ENCODE data around the gene CDK14. TPM values are rescaled to one million over a fixed set of nuclear protein-coding genes. Genes with fewer than 3 reads are reported as not detected.
A peak's percentile ranks its signal among the peaks of the same experiment; 100 is the strongest.

Gene CDK14
- total and polyA plus RNA-seq, 4 donors, result 60.9 to 126 (median 82.9) TPM

GRCh38 chr7:90686146-90686545 lies 90.0 kb downstream of the CDK14 start:
- no peaks in the 10 kb centered on the region for H3K36me3 ChIP-seq (ENCODE audit: control insufficient read depth, insufficient read depth, low read length)
- no peak for DNase-seq (ENCODE audit: low read depth in 4 of 6, low spot score in 6 of 6)
- WGBS (ENCODE audit: insufficient coverage), result no CpG with 5 or more reads among the region's 2 CpGs
- H3K27me3 ChIP-seq (ENCODE audit: control insufficient read depth, insufficient read depth, low read length), result no peaks in the 10 kb centered on the region
- no peaks in the 10 kb centered on the region for H3K9me3 ChIP-seq (ENCODE audit: control insufficient read depth, insufficient read depth, low read length)
- no peak overlapping the region for H3K27ac ChIP-seq (ENCODE audit: low read depth, low read length)
- peaks cover 2% of the 10 kb centered on the region for H3K4me1 ChIP-seq (ENCODE audit: control insufficient read depth, insufficient read depth, low read length)
- H3K4me3 ChIP-seq (ENCODE audit: low read depth, low read length), result no peak overlapping the region

- DNase-seq (ENCODE audit: low read depth in 4 of 6, low spot score in 6 of 6), result peak in 1 of 6 donors; percentile 47
- no peak overlapping the region for H3K4me3 ChIP-seq (ENCODE audit: low read depth, low read length)
- WGBS (ENCODE audit: insufficient coverage), result no CpG with 5 or more reads among the region's 1 CpG
- no peaks in the 10 kb centered on the region for H3K36me3 ChIP-seq (ENCODE audit: control insufficient read depth, insufficient read depth, low read length)
- no peaks in the 10 kb centered on the region for H3K4me1 ChIP-seq (ENCODE audit: control insufficient read depth, insufficient read depth, low read length)
- H3K27ac ChIP-seq (ENCODE audit: low read depth, low read length), result no peak overlapping the region
- H3K27me3 ChIP-seq (ENCODE audit: control insufficient read depth, insufficient read depth, low read length), result no peaks in the 10 kb centered on the region
- no peaks in the 10 kb centered on the region for H3K9me3 ChIP-seq (ENCODE audit: control insufficient read depth, insufficient read depth, low read length)
Observed at GRCh38 chr7:90688810-90689209, 92.7 kb downstream of the CDK14 start.

- no peaks in the 10 kb centered on the region for H3K9me3 ChIP-seq (ENCODE audit: control insufficient read depth, insufficient read depth, low read length)
- H3K4me1 ChIP-seq (ENCODE audit: control insufficient read depth, insufficient read depth, low read length), result no peaks in the 10 kb centered on the region
- no peak overlapping the region for H3K27ac ChIP-seq (ENCODE audit: low read depth, low read length)
- no peak overlapping the region for H3K4me3 ChIP-seq (ENCODE audit: low read depth, low read length)
- no peaks in the 10 kb centered on the region for H3K36me3 ChIP-seq (ENCODE audit: control insufficient read depth, insufficient read depth, low read length)
- no CpG with 5 or more reads among the region's 1 CpG for WGBS (ENCODE audit: insufficient coverage)
- DNase-seq (ENCODE audit: low read depth in 4 of 6, low spot score in 6 of 6), result peak in 1 of 6 donors; percentile 20
- no peaks in the 10 kb centered on the region for H3K27me3 ChIP-seq (ENCODE audit: control insufficient read depth, insufficient read depth, low read length)
Observed at GRCh38 chr7:90689260-90689659, 93.1 kb downstream of the CDK14 start.

GRCh38 chr7:90690159-90690858 lies 94.2 kb downstream of the CDK14 start:
- no peaks in the 10 kb centered on the region for H3K36me3 ChIP-seq (ENCODE audit: control insufficient read depth, insufficient read depth, low read length)
- DNase-seq (ENCODE audit: low read depth in 4 of 6, low spot score in 6 of 6), result no peak
- no peak overlapping the region for H3K4me3 ChIP-seq (ENCODE audit: low read depth, low read length)
- H3K27ac ChIP-seq (ENCODE audit: low read depth, low read length), result no peak overlapping the region
- no CpG with 5 or more reads among the region's 3 CpGs for WGBS (ENCODE audit: insufficient coverage)
- no peaks in the 10 kb centered on the region for H3K27me3 ChIP-seq (ENCODE audit: control insufficient read depth, insufficient read depth, low read length)
- no peaks in the 10 kb centered on the region for H3K4me1 ChIP-seq (ENCODE audit: control insufficient read depth, insufficient read depth, low read length)
- no peaks in the 10 kb centered on the region for H3K9me3 ChIP-seq (ENCODE audit: control insufficient read depth, insufficient read depth, low read length)

- WGBS (ENCODE audit: insufficient coverage), result no CpG with 5 or more reads among the region's 3 CpGs
- Histone ChIP-seq H3K27ac (ENCODE audit: low read depth, low read length) (no peak overlapping the region), H3K9me3 (ENCODE audit: control insufficient read depth, insufficient read depth, low read length) (no peaks in the 10 kb centered on the region), H3K4me1 (ENCODE audit: control insufficient read depth, insufficient read depth, low read length) (no peaks in the 10 kb centered on the region), H3K27me3 (ENCODE audit: control insufficient read depth, insufficient read depth, low read length) (no peaks in the 10 kb centered on the region), H3K36me3 (ENCODE audit: control insufficient read depth, insufficient read depth, low read length) (no peaks in the 10 kb centered on the region), H3K4me3 (ENCODE audit: low read depth, low read length) (no peak overlapping the region)
- no peak for DNase-seq (ENCODE audit: low read depth in 4 of 6, low spot score in 6 of 6)
Observed at GRCh38 chr7:90692396-90692795, 96.3 kb downstream of the CDK14 start.

- Histone ChIP-seq H3K9me3 (ENCODE audit: control insufficient read depth, insufficient read depth, low read length) (no peaks in the 10 kb centered on the region), H3K36me3 (ENCODE audit: control insufficient read depth, insufficient read depth, low read length) (no peaks in the 10 kb centered on the region), H3K4me3 (ENCODE audit: low read depth, low read length) (no peak overlapping the region), H3K27me3 (ENCODE audit: control insufficient read depth, insufficient read depth, low read length) (no peaks in the 10 kb centered on the region), H3K27ac (ENCODE audit: low read depth, low read length) (no peak overlapping the region), H3K4me1 (ENCODE audit: control insufficient read depth, insufficient read depth, low read length) (no peaks in the 10 kb centered on the region)
- DNase-seq (ENCODE audit: low read depth in 4 of 6, low spot score in 6 of 6), result no peak
- no CpG with 5 or more reads among the region's 1 CpG for WGBS (ENCODE audit: insufficient coverage)
Observed at GRCh38 chr7:90692947-90693346, 96.8 kb downstream of the CDK14 start.

GRCh38 chr7:90693939-90694338 lies 97.8 kb downstream of the CDK14 start:
- no peak overlapping the region for H3K4me3 ChIP-seq (ENCODE audit: low read depth, low read length)
- no peak for DNase-seq (ENCODE audit: low read depth in 4 of 6, low spot score in 6 of 6)
- H3K36me3 ChIP-seq (ENCODE audit: control insufficient read depth, insufficient read depth, low read length), result no peaks in the 10 kb centered on the region
- H3K4me1 ChIP-seq (ENCODE audit: control insufficient read depth, insufficient read depth, low read length), result no peaks in the 10 kb centered on the region
- H3K9me3 ChIP-seq (ENCODE audit: control insufficient read depth, insufficient read depth, low read length), result no peaks in the 10 kb centered on the region
- no peak overlapping the region for H3K27ac ChIP-seq (ENCODE audit: low read depth, low read length)
- no peaks in the 10 kb centered on the region for H3K27me3 ChIP-seq (ENCODE audit: control insufficient read depth, insufficient read depth, low read length)

GRCh38 chr7:90698616-90699015 lies 102.5 kb downstream of the CDK14 start:
- Histone ChIP-seq H3K27me3 (ENCODE audit: control insufficient read depth, insufficient read depth, low read length) (no peaks in the 10 kb centered on the region), H3K27ac (ENCODE audit: low read depth, low read length) (no peak overlapping the region), H3K36me3 (ENCODE audit: control insufficient read depth, insufficient read depth, low read length) (no peaks in the 10 kb centered on the region), H3K4me1 (ENCODE audit: control insufficient read depth, insufficient read depth, low read length) (no peaks in the 10 kb centered on the region), H3K9me3 (ENCODE audit: control insufficient read depth, insufficient read depth, low read length) (no peaks in the 10 kb centered on the region), H3K4me3 (ENCODE audit: low read depth, low read length) (no peak overlapping the region)
- no CpG with 5 or more reads among the region's 2 CpGs for WGBS (ENCODE audit: insufficient coverage)
- no peak for DNase-seq (ENCODE audit: low read depth in 4 of 6, low spot score in 6 of 6)

- H3K4me1 ChIP-seq (ENCODE audit: control insufficient read depth, insufficient read depth, low read length), result no peaks in the 10 kb centered on the region
- H3K36me3 ChIP-seq (ENCODE audit: control insufficient read depth, insufficient read depth, low read length), result no peaks in the 10 kb centered on the region
- no peaks in the 10 kb centered on the region for H3K27me3 ChIP-seq (ENCODE audit: control insufficient read depth, insufficient read depth, low read length)
- no peak overlapping the region for H3K27ac ChIP-seq (ENCODE audit: low read depth, low read length)
- WGBS (ENCODE audit: insufficient coverage), result no CpG with 5 or more reads among the region's 3 CpGs
- H3K4me3 ChIP-seq (ENCODE audit: low read depth, low read length), result no peak overlapping the region
- H3K9me3 ChIP-seq (ENCODE audit: control insufficient read depth, insufficient read depth, low read length), result no peaks in the 10 kb centered on the region
- no peak for DNase-seq (ENCODE audit: low read depth in 4 of 6, low spot score in 6 of 6)
Observed at GRCh38 chr7:90701021-90701420, 104.9 kb downstream of the CDK14 start.

- Histone ChIP-seq H3K36me3 (ENCODE audit: control insufficient read depth, insufficient read depth, low read length) (no peaks in the 10 kb centered on the region), H3K9me3 (ENCODE audit: control insufficient read depth, insufficient read depth, low read length) (no peaks in the 10 kb centered on the region), H3K27ac (ENCODE audit: low read depth, low read length) (no peak overlapping the region), H3K27me3 (ENCODE audit: control insufficient read depth, insufficient read depth, low read length) (no peaks in the 10 kb centered on the region), H3K4me1 (ENCODE audit: control insufficient read depth, insufficient read depth, low read length) (no peaks in the 10 kb centered on the region), H3K4me3 (ENCODE audit: low read depth, low read length) (no peak overlapping the region)
- no peak for DNase-seq (ENCODE audit: low read depth in 4 of 6, low spot score in 6 of 6)
- WGBS (ENCODE audit: insufficient coverage), result 50% methylated on average over 5 of the region's 6 CpGs
Observed at GRCh38 chr7:90701771-90702170, 105.7 kb downstream of the CDK14 start.
